Lower lobe of right lung (tissue), 2 donors: ENCODE data around the gene ODF4. TPM values are rescaled to one million over a fixed set of nuclear protein-coding genes. Genes with fewer than 3 reads are reported as not detected.
"Not testable (repeated sequence)": the region's sequence is repeated elsewhere in the genome, so short reads cannot be mapped to it uniquely, and the experiment has no call there.

Experiments used
- ATAC-seq, 2 donors: fragments of 200-7000 bp; cut with Tn5 transposase; one replicate each; pipeline ENCODE4 v1.9.1; 2020 to 2022; ENCODE audit warnings: mild to moderate bottlenecking in 2 of 2, moderate library complexity in 2 of 2
- DNase-seq: peaks from one replicate; pipeline ENCODE4 v3.0.0-alpha.2; 2020
- H3K27ac ChIP-seq: fragments of 200-600 bp; one replicate; pipeline ENCODE4 v1.8.0; 2022
- H3K27me3 ChIP-seq: fragments of 200-600 bp; one replicate; pipeline ENCODE4 v1.8.0; 2022; ENCODE audit warnings: low read depth
- H3K36me3 ChIP-seq: fragments of 200-600 bp; one replicate; pipeline ENCODE4 v1.8.0; 2022; ENCODE audit warnings: mild to moderate bottlenecking
- H3K4me1 ChIP-seq: fragments of 200-600 bp; one replicate; pipeline ENCODE4 v1.8.0; 2022
- H3K4me3 ChIP-seq: fragments of 200-600 bp; one replicate; pipeline ENCODE4 v1.8.0; 2022; ENCODE audit warnings: mild to moderate bottlenecking
- H3K9me3 ChIP-seq: fragments of 200-600 bp; one replicate; pipeline ENCODE4 v1.8.0; 2022
- CTCF ChIP-seq: fragments of 200-600 bp; IDR thresholded peaks from one replicate; pipeline ENCODE4 v1.8.0; 2022; ENCODE audit warnings: antibody characterized with exemption, mild to moderate bottlenecking
- intact Hi-C: fragments of 100-400 bp; cut with DNase I; formaldehyde crosslinking; loops from one replicate; pipeline ENCODE4 v1.11.0; 2022
- total RNA-seq: library from RNA; stranded (reverse); fragmentation: NEBNext Ultra II Directional; extraction: Animal tissue kit (Norgen Biotek cat#: 25700); gene quantifications from one replicate; pipeline ENCODE4 v1.2.1, GENCODE V29; 2021
- donor health status: DM: no; HTN: yes; CAD: no; lungs with severe emphysema.

The ODF4 gene
- total RNA-seq, 1 donor from 2014 or later, result not detected

- no peak overlapping the region for H3K4me3 ChIP-seq
- intact Hi-C loops, result no loop called here
Measured at GRCh38 chr17:8337802-8338752, 1.6 kb upstream of the ODF4 start.

GRCh38 chr17:8338753-8339140 is 893 bp upstream of the ODF4 start:
- Histone ChIP-seq H3K36me3 (no peaks in the 10 kb centered on the region), H3K9me3 (no peaks in the 10 kb centered on the region), H3K27ac (no peak overlapping the region), H3K27me3 (no peaks in the 10 kb centered on the region), H3K4me1 (peaks cover 7% of the 10 kb centered on the region), H3K4me3 (no peak overlapping the region)
- TF ChIP-seq CTCF, result no peak
- intact Hi-C loops, result no loop called here
- ATAC-seq, result no peak
- DNase-seq, result no peak

More at GRCh38 chr17:8337802-8338752, 1.6 kb upstream of the ODF4 start:
- no peaks in the 10 kb centered on the region for H3K27me3 ChIP-seq
- H3K9me3 ChIP-seq, result no peaks in the 10 kb centered on the region
- ATAC-seq (no peak), DNase-seq (no peak)
- H3K4me1 ChIP-seq, result peaks cover 7% of the 10 kb centered on the region
- no peak for TF ChIP-seq CTCF
- H3K36me3 ChIP-seq, result no peaks in the 10 kb centered on the region
- H3K27ac ChIP-seq, result no peak overlapping the region

- no peaks in the 10 kb centered on the region for H3K36me3 ChIP-seq
- peaks cover 7% of the 10 kb centered on the region for H3K4me1 ChIP-seq
- no peak for DNase-seq
- no peaks in the 10 kb centered on the region for H3K27me3 ChIP-seq
- H3K9me3 ChIP-seq, result no peaks in the 10 kb centered on the region
- H3K27ac ChIP-seq, result no peak overlapping the region
- no peak for TF ChIP-seq CTCF
- no peak overlapping the region for H3K4me3 ChIP-seq
- ATAC-seq, result no peak
- intact Hi-C loops, result no loop called here
Measured at GRCh38 chr17:8341456-8341855, 1.8 kb downstream of the ODF4 start.

- Histone ChIP-seq H3K4me1 (no peaks in the 10 kb centered on the region), H3K4me3 (no peak overlapping the region), H3K9me3 (no peaks in the 10 kb centered on the region), H3K36me3 (no peaks in the 10 kb centered on the region), H3K27ac (no peak overlapping the region), H3K27me3 (no peaks in the 10 kb centered on the region)
- ATAC-seq (no peak), DNase-seq (no peak)
- intact Hi-C loops, result no loop called here
- TF ChIP-seq CTCF, result no peak
Measured at GRCh38 chr17:8345052-8345690, 5.5 kb downstream of the ODF4 start.

GRCh38 chr17:8345951-8346665 is 6.5 kb downstream of the ODF4 start:
- ATAC-seq (no peak), DNase-seq (no peak)
- no peaks in the 10 kb centered on the region for H3K36me3 ChIP-seq
- H3K9me3 ChIP-seq, result no peaks in the 10 kb centered on the region
- no peaks in the 10 kb centered on the region for H3K4me1 ChIP-seq
- H3K27me3 ChIP-seq, result no peaks in the 10 kb centered on the region
- no peak overlapping the region for H3K4me3 ChIP-seq
- intact Hi-C loops, result no loop called here
- no peak overlapping the region for H3K27ac ChIP-seq
- no peak for TF ChIP-seq CTCF

- intact Hi-C loops, H3K27ac ChIP-seq, H3K4me3 ChIP-seq, H3K27me3 ChIP-seq, H3K36me3 ChIP-seq, H3K4me1 ChIP-seq, DNase-seq, ATAC-seq, H3K9me3 ChIP-seq: not testable (repeated sequence)
Measured at GRCh38 chr17:8347001-8347400, 7.4 kb downstream of the ODF4 start.
